ENCODE data around the gene ITPRID1. TPM values are rescaled to one million over a fixed set of nuclear protein-coding genes. Genes with fewer than 3 reads are reported as not detected.

ITPRID1 gene
- total and polyA plus RNA-seq, 2 of the 8 experiments (the other 6 are each of a cell fraction or from before 2014, with no cell fraction given): 0.09 to 0.47 TPM

DNA sequence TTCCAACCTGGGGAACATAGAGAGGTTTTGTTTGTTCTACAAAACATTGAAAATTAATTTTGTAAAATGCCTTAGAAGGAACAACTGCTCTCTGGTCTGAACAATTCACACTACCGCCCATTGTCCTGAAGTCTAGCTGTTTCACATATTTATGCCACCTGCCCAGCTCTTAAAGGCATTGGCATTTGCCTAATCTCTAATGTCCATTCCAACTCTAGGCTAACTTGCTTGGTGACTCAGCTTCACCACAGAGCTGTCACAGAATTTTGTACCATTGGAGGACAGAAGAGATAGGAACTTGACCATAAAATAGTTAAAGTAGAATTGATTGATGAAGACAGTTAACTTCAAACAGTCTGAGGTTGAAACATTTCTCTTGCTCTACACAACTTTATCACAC lies 119.6 kb downstream of the ITPRID1 start:
- no peak overlapping the region for H2BK15ac ChIP-seq (ENCODE audit: low read length)
- no peak overlapping the region for H3K23ac ChIP-seq (ENCODE audit: insufficient read length)
- H3K4me3 ChIP-seq (ENCODE audit: extremely low read depth in 1 of 4, insufficient read depth in 2 of 4, low read depth in 3 of 4, low read length in 4 of 4): no peak overlapping the region
- H4K91ac ChIP-seq (replicated peaks; ENCODE audit: insufficient read length, low read length): no peak overlapping the region
- H3K18ac ChIP-seq (ENCODE audit: extremely low read depth, low read length): no peak overlapping the region
- H2BK120ac ChIP-seq (replicated peaks; ENCODE audit: low read depth, low read length): no peak overlapping the region
- CTCF ChIA-PET (ENCODE audit: partially characterized antibody): interaction anchor here (0.6 to 6.6 kb wide), 56 partner anchors 10 to 577 kb away, joined by 3 to 136 read pairs (median 4); no protein-coding TSS in a partner anchor
- H3K4ac ChIP-seq (replicated peaks; ENCODE audit: insufficient read length, low read depth, low read length): no peak overlapping the region
- H2AFZ ChIP-seq (ENCODE audit: low read length): no peak overlapping the region
- FAIRE-seq (no peak), DNase-seq (ENCODE audit: low read depth in 1 of 2, low spot score in 2 of 2) (no peak)
- no peaks in the 10 kb centered on the region for H4K20me1 ChIP-seq (replicated peaks in 1 of 2; ENCODE audit: control insufficient read depth in 1 of 2, insufficient read depth in 2 of 2, low read length in 2 of 2)
- H3K27me3 ChIP-seq (replicated peaks in 1 of 4; ENCODE audit: control insufficient read depth in 3 of 4, extremely low read depth in 1 of 4, insufficient read depth in 3 of 4, low read length in 3 of 4): no peaks in the 10 kb centered on the region
- no peak overlapping the region for H4K5ac ChIP-seq (ENCODE audit: insufficient read length, low read depth, low read length)
- no peak overlapping the region for H3K9ac ChIP-seq (replicated peaks in 1 of 4; ENCODE audit: extremely low read depth in 1 of 4, low read depth in 3 of 4, low read length in 3 of 4)
- no peaks in the 10 kb centered on the region for H3K9me3 ChIP-seq (ENCODE audit: insufficient read depth in 2 of 2, low read depth in 1 of 2, low read length in 1 of 2)
- no peak overlapping the region for H2BK5ac ChIP-seq (ENCODE audit: low read depth, low read length)
- H2BK12ac ChIP-seq (ENCODE audit: low read depth, low read length): no peak overlapping the region
- peaks cover 1% of the 10 kb centered on the region; the same call in 1 of the 2 replicates for H3K23me2 ChIP-seq (ENCODE audit: low read depth, low read length)
- H3K36me3 ChIP-seq (ENCODE audit: control insufficient read depth in 2 of 4, insufficient read depth in 4 of 4, low read length in 3 of 4): no peaks in the 10 kb centered on the region
- H2BK20ac ChIP-seq (ENCODE audit: low read length): 0 out of 2 replicates have a peak overlapping the region, but pooled peaks have one; percentile 24
- no peak for TF ChIP-seq YY1 (IDR thresholded peaks at IDR 0.05; ENCODE audit: low read depth, low read length)
- no peak for TF ChIP-seq HDAC2 (IDR thresholded peaks at IDR 0.05; ENCODE audit: borderline replicate concordance in 1 of 2, low read depth in 2 of 2, low read length in 2 of 2)
- TF ChIP-seq GABPA (IDR thresholded peaks at IDR 0.05; ENCODE audit: borderline replicate concordance, insufficient read depth, low read length): no peak
- TF ChIP-seq, protein P1, sequence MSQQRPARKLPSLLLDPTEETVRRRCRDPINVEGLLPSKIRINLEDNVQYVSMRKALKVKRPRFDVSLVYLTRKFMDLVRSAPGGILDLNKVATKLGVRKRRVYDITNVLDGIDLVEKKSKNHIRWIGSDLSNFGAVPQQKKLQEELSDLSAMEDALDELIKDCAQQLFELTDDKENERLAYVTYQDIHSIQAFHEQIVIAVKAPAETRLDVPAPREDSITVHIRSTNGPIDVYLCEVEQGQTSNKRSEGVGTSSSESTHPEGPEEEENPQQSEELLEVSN (IDR thresholded peaks at IDR 0.05): no peak
- TF ChIP-seq, protein P2, sequence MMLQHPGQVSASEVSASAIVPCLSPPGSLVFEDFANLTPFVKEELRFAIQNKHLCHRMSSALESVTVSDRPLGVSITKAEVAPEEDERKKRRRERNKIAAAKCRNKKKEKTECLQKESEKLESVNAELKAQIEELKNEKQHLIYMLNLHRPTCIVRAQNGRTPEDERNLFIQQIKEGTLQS (IDR thresholded peaks at IDR 0.05; ENCODE audit: insufficient read depth, low read depth, low read length): no peak
- no peak for TF ChIP-seq SIX5 (IDR thresholded peaks at IDR 0.05; ENCODE audit: low read depth, low read length)
- no peak for TF ChIP-seq CEBPB (IDR thresholded peaks at IDR 0.05; ENCODE audit: low read depth, low read length)
- H3K79me2 ChIP-seq (ENCODE audit: control insufficient read depth in 1 of 2, insufficient read depth in 2 of 2, low read length in 2 of 2): no peaks in the 10 kb centered on the region
- H2AK5ac ChIP-seq (ENCODE audit: low read depth, low read length): no peak overlapping the region
- no peak overlapping the region for H3K27ac ChIP-seq (ENCODE audit: low read depth, low read length)
- H3K14ac ChIP-seq (ENCODE audit: insufficient read length): no peak overlapping the region
- H3K79me1 ChIP-seq (ENCODE audit: low read depth, low read length): no peaks in the 10 kb centered on the region
- H3K56ac ChIP-seq (replicated peaks; ENCODE audit: insufficient read length, low read depth, low read length): no peak overlapping the region
- WGBS, 2 experiments (ENCODE audit: extremely low coverage in 1 of 2, insufficient coverage in 1 of 2, insufficient read length in 1 of 2, insufficient replicate concordance in 2 of 2, low coverage in 1 of 2, low lambda C conversion rate in 2 of 2, missing lambda C conversion rate in 1 of 2): 88% methylated on average over 1 of the region's 1 CpG; no CpG with 5 or more reads in 1 of the 2 experiments
- POLR2A ChIA-PET (ENCODE audit: partially characterized antibody): interaction anchor here (1.0 to 1.1 kb wide), 2 partner anchors 260 to 441 kb away, joined by 3 read pairs; no protein-coding TSS in a partner anchor
- peaks cover 0 to 3% (median 1%) of the 10 kb centered on the region in 4 experiments; a peak in 2 of 7 replicates for H3K4me1 ChIP-seq (replicated peaks in 1 of 4; ENCODE audit: control insufficient read depth in 3 of 4, insufficient read depth in 4 of 4, low read length in 3 of 4)
- H4K8ac ChIP-seq (ENCODE audit: extremely low read depth, insufficient read depth, low read length): no peak overlapping the region
- H3K4me2 ChIP-seq (ENCODE audit: insufficient read depth in 1 of 2, low read depth in 2 of 2, low read length in 2 of 2): no peak overlapping the region
